GM18498 (cell line): ENCODE data around the gene ZCCHC14.
"Not testable (repeated sequence)": the region's sequence is repeated elsewhere in the genome, so short reads cannot be mapped to it uniquely, and the experiment has no call there.

Experiments
- ATAC-seq: cut with Tn5 transposase; IDR thresholded peaks from one replicate; pipeline ENCODE4 v1.9.1; 2021; ENCODE audit warnings: mild to moderate bottlenecking, moderate library complexity; ENCODE audit not compliant: unreplicated experiment

Gene ZCCHC14

DNA sequence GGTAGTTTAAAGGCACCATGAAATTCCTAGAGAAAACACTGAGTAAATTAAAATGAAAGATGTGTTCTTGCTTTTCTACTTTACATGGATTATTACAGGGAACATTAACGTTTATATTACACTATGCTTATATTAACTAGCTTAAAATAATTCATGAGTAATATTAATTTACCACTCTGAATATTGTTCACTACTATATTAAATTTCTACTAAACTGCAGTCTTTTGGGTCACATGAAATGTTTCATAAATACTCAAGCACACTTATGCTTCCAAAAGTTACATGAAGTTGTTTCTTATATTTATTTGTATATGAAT, 104.0 kb downstream of the ZCCHC14 start:
- ATAC-seq = no peak

DNA sequence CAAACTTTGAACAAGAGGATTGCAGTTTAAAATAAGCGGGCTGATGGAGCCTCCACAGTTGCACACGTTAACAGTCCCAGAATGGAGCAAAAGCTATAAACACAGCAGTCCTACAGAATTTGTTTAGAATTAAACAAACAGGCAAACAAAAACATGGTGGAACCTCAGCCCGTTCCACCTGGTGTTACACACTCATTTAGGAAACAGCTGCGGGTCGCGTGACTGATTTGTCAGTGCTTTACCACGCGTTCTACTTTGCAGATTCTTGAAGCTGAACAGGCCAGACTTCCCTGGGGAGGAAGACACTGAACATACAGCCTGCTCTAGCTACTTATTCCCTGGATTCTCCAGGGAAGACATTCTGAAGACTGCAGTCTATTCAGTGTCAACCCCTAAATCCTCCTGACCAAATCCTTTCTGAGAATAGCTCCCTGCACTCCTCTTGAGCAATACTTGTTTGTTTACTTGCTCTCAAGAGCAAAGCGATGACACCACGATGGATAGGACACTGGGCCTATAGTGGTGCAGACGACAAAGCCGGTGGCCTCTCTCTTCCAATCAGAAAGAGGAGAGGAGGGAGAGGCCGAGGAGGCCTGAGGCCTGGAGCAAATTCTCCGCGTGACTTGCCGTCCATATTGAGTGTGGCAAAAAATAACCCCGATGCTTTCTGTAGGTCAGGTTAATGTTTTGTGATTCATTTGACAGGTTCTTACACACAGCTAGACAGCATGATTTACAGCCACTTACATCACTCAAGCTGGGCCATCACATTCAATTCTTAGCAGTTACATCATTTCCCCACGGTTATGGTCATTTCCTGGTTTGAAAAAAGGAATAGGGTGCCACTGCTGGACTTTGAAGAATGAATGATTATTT, 104.6 kb downstream of the ZCCHC14 start:
- peak; percentile 45 for ATAC-seq

GRCh38 chr16:87384875-87385167, 108.0 kb downstream of the ZCCHC14 start:
- not testable (repeated sequence) for ATAC-seq

DNA sequence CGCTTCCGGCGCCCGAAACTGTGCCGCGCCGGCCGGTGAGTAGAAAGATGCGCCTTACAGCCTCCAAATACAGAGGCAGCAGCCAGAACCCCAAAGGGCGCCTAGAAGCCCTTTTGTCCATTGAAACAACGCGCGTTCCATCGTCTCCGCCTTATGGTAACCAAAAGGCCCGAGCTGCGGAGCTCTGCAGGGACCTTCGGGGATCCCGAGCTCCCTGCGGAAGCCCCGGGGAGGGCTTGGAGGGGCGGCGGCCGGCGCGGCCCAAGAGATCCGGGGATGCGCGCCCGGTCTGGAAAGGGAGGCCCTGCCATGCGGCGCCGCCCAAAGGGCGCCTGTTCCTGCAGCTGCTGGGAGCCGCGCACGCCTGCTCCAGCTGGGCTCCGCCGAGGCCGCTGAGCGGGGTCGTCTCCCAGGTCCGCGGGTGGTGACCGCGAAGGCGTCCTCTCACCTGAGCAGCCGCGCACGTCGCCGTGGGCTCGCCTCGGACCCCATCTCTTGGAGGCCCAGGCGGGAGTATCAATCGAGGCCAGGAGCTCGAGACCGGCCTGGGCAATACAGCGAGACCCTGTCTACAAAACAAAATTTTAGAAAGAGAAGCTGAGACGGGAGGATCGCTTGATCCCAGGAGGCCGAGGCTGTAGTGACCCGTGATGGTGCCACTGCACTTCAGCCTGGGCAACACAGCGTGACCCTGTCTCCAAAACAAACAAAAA, 108.5 kb downstream of the ZCCHC14 start:
- peak; percentile 17 for ATAC-seq

DNA sequence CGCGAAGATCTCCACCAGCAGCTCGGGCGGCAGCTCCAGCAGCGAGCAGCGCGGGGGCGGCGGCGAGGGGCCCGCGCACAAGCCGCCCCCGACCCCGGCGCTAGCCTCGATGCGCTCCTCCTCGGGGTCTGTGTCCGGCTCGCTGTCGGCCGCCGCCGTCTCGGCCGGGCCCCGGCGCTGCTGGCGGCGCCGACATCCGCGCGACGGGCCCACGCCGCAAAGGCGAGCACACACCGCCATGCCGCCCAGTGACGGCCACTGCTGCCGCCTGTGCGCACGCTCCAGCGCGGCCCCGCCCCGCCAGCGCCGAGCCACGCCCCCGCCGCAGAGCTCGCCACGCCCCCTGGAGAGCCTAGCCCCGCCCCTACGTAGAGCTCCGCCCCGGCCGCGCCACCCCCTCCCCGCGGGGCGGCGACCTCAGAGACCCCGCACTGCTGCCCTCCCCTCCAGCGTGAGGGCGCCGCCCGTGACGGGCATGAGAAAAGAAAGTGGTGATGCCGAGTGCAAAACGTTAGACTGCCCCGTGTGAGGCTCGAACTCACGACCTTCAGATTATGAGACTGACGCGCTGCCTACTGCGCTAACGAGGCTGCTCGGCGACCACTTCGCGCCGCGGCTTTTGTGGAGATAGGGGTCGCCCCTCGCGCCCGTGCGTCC, 109.2 kb downstream of the ZCCHC14 start, which contains the start of gene FBXO31:
TSS of gene FBXO31 (minus strand) at position 272 of the 657 bp plus-strand sequence. CDS start at position 240, 32 bp downstream.
- peak; percentile 54 for ATAC-seq

DNA sequence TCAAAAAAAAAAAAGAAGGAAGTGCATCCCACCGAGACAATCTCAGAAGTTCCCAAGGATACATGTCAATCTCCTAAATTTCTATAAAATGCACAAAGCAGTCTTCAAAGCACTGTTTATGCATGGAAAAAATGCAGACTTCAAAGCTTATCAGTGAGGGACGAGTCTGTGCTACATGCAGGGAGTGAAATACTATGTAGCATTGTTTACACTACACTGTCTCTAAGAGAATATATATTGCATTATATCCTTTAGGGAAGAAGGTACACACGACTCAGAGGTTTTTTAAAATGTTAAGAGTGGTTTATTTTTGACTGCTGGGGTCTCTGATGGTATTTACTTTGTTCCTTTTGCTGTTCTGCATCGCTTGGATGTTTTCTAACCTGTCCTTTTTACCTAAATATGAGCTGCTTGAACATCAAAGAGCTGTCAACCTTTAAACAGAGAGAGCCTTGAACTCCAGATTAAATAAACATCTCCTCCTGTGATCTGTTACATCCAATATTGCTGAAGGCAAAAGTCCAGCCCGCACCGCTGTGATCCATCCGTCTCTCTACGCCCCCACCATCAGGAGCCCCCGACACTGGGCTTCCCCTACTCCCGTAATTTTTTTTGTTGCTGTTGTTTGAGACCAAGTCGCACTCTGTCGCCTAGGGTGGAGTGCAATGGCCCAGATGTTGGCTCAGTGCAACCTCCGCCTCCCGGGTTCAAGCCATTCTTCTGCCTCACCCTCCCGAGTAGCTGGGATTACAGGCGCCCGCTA, 110.6 kb downstream of the ZCCHC14 start:
- no peak for ATAC-seq

DNA sequence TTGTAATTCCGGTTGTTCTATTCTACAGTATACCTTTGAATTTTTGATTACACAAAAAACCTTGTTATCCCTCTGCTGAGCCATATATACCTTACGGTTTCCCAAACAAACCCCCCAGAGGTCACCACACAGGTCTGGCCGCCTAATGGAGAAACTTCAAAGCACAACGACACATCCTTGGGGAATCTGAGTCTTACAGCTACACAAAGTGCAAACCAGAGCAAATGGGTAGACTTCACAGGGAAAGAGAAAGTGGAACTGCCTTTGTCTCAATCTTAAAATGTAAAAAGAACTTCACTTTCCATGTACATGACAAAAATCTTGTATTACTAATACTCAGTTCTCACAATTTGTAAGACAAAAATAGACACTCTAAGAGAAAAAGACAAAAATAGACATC, 111.9 kb downstream of the ZCCHC14 start:
- ATAC-seq = no peak

DNA sequence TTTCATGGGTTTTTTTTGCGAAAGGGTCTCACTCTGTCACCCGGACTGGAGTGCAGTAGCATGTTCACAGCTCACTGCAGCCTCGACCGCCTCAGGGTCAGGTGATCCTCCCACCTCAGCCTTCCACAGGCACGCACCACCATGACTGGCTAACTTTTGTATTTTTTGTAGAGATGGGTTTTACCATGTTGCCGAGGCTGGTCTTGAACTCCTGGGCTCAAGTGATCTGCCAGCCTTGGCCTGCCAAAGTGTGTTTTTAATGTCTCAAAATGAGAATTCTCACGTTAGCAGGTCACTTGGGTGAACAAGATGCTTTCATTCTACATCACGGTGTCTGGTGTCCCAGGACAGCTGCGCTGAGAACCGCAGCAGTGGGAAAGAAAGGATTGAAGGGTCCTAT, 112.4 kb downstream of the ZCCHC14 start:
- ATAC-seq = no peak

GRCh38 chr16:87379312-87379752, 113.5 kb downstream of the ZCCHC14 start:
- not testable (repeated sequence) for ATAC-seq

DNA sequence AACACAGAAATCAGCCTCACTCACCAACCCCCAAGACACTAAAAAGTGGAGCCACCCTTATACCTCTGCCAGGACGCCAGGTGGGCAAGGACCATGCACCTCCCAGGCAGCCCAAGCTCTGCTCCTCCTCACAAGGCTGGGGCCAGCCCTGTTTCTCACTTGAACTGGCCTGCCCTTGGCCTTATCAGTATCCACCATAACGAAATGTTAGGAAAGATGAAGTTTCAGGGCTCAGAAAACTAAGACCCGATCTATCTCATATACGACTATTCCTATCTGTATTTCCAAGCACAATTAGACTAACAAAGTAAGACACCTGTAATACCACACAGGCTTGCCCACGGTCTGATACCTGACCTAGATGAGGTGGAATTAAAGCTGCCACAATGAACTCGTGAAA, 116.2 kb downstream of the ZCCHC14 start:
- no peak for ATAC-seq

DNA sequence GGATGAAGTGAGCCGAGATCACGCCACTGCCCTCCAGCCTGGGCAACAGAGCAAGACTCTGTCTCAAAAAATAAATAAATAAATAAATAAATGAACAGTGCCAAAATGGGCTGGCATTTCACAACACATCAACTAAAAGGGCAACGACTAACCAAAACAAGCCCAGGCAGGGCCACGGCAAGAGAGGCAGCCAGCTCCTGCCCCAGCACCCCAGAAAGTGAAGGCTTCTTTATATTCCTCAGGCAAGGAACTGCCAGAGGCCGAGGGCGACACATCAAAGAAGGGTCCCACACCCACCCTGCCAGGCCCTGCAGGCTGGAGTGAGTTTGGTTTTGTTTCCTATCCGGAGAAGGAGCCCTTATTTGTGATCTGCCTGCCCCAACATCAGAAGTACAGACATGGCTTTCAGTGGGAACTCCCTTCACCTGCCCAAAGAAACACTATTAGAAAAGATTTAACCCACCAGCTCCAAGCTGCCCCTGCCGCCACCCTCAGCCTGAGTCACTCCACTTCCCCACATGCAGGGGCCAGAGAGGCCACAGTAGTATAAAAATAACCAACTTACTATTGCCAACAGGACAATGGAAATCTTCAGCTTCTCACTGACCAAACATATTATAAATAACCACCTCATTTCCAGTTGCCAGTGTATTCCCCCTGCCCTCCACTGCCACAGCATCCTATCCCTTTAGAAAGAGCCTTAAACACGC, 117.2 kb downstream of the ZCCHC14 start:
- no peak for ATAC-seq

- ATAC-seq = no peak
Observed at GRCh38 chr16:87374313-87374712, 118.5 kb downstream of the ZCCHC14 start.

- no peak for ATAC-seq
Observed at GRCh38 chr16:87372305-87372704, 120.5 kb downstream of the ZCCHC14 start.

GRCh38 chr16:87371261-87371866, 121.5 kb downstream of the ZCCHC14 start:
- no peak for ATAC-seq

- ATAC-seq = no peak
Observed at GRCh38 chr16:87369796-87370719, 122.8 kb downstream of the ZCCHC14 start.

GRCh38 chr16:87369117-87369765, 123.6 kb downstream of the ZCCHC14 start:
- ATAC-seq = no peak

GRCh38 chr16:87368029-87368770, 124.6 kb downstream of the ZCCHC14 start:
- ATAC-seq = no peak

DNA sequence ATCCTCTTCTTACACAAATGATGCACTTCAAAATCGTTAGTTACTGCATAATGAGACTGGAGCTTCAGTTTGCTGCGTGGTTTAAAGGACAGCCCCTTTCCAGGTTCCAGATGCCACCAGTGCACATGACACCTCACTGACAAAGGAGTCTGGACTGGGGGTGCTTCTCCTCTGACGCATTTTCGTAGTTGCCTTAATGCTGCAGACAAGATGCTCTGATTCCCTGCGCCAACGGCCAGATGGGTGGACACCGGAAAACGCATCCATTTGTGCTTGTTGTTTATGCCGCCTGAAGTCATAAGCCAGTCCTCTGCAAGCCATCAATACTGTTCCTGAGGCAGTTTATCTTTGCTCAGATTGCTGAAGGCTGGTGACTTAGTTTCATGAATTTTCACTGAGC, 125.3 kb downstream of the ZCCHC14 start:
- ATAC-seq = no peak
